ENCODE results near the gene IRF3. TPM values are rescaled to one million over a fixed set of nuclear protein-coding genes. Genes with fewer than 3 reads are reported as not detected.

Gene IRF3
- total and polyA plus RNA-seq, 10 of the 15 experiments (the other 5 are each of a cell fraction or from before 2014, with no cell fraction given): 5.5 to 110 (median 63.4) TPM

GRCh38 chr19:49712397-49712859 lies 46.8 kb upstream of the IRF3 start (continued):
- TF ChIP-seq ZBTB11 (CRISPR knock-in tag; IDR thresholded peaks at IDR 0.05) (no peak), PBX3 (IDR thresholded peaks at IDR 0.05; ENCODE audit: insufficient replicate concordance, low read depth, low read length) (no peak), RCOR1 (conservative IDR thresholded peaks at IDR 0.05; ENCODE audit: low read depth, low read length) (no peak), RAD21 (IDR thresholded peaks at IDR 0.05; ENCODE audit: insufficient read depth, low read depth, low read length) (no peak), HDGF (IDR thresholded peaks at IDR 0.05) (no peak), PAX5 (IDR thresholded peaks at IDR 0.05; ENCODE audit: borderline replicate concordance, low read depth, low read length) (no peak), ZBTB4 (CRISPR knock-in tag; IDR thresholded peaks at IDR 0.05) (no peak), NR2C2 (IDR thresholded peaks at IDR 0.05; ENCODE audit: borderline replicate concordance, control insufficient read depth, insufficient read length, low read depth) (no peak)
